Stimulated activated CD8-positive, alpha-beta memory T cell treated with anti-CD3 and anti-CD28 coated beads, Interleukin-15, amount 100 ng/mL, for 4 hours (primary cell): ENCODE results near the gene LRBA.

ENCODE experiments used
- DNase-seq, 2 donors: peaks; one replicate each; pipeline ENCODE4 v3.0.0-alpha.2; 2020; ENCODE audit warnings: low read depth in 2 of 2

The LRBA gene

GRCh38 chr4:150814873-150815272 is 200.2 kb downstream of the LRBA start:
- DNase-seq = no peak

- DNase-seq = no peak
Measured at GRCh38 chr4:150805183-150806025, 209.7 kb downstream of the LRBA start.

- no peak for DNase-seq
Measured at GRCh38 chr4:150801833-150802232, 213.3 kb downstream of the LRBA start.

DNA sequence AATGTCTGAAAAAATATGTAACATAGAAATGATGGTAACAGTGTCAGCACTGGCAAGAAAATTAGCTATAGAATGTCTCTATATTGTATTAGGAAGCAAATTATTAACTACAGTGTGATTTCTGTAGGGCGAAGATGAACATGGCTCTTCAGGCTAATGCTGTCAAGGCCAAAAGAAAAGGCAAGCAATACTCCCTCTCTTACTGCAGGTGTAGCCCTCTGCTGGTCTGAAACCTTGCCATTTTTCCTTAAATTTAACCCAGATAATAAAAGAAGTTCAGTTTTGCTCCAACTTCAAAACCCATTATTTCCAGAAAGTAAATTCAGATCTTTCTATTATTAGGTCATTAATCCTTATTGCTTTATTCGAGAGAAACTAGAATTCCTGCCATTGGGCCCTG is 215.9 kb downstream of the LRBA start:
- no peak for DNase-seq

- no peak for DNase-seq
Measured at GRCh38 chr4:150794706-150795105, 220.4 kb downstream of the LRBA start.

GRCh38 chr4:150789864-150790263 is 225.2 kb downstream of the LRBA start:
- no peak for DNase-seq

GRCh38 chr4:150784939-150785338 is 230.1 kb downstream of the LRBA start:
- DNase-seq = no peak

GRCh38 chr4:150784305-150784704 is 230.8 kb downstream of the LRBA start:
- DNase-seq = no peak

GRCh38 chr4:150782921-150783320 is 232.2 kb downstream of the LRBA start:
- DNase-seq = no peak

- DNase-seq = no peak
Measured at GRCh38 chr4:150782311-150782710, 232.8 kb downstream of the LRBA start.

DNA sequence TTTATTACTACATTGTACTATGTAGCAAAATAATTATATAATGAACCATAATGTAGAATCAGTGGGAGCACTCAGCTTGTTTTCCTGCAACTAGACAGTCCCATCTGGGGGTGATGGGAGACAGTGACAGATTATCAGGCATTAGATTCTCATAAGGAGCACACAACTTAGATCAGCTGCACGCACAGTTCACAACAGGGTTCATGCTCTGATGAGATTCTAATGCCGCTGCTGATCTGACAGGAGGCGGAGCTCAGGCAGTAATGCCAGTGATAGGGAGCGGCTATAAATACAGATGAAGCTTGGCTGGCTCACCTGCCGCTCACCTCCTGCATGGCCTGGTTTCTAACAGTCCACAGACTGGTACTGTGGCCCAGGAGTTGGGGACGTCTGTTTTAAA is 233.9 kb downstream of the LRBA start:
- DNase-seq = no peak

DNA sequence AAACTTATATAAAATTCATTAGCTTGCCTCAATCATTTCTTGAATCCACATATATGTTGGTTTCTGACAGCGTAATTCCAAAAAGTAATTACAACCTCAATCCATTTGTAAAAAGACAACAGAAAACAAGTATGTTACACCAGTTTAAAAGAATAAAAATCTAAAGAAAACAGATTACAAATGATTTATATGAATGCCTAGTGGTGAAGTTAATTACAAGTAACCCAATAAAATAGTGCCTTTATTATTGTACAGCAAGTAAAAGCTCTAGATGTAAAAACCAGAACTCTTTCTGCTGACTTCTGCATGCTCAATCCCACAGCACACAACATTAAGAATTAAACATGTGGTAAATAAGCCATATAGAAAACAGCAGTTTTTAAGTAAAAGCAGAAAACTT is 235.4 kb downstream of the LRBA start:
- no peak for DNase-seq

- DNase-seq = no peak
Measured at GRCh38 chr4:150773729-150774449, 241.2 kb downstream of the LRBA start.

GRCh38 chr4:150773032-150773431 is 242.1 kb downstream of the LRBA start:
- DNase-seq = no peak

- no peak for DNase-seq
Measured at GRCh38 chr4:150771382-150771781, 243.7 kb downstream of the LRBA start.

GRCh38 chr4:150769845-150770244 is 245.2 kb downstream of the LRBA start:
- no peak for DNase-seq

DNA sequence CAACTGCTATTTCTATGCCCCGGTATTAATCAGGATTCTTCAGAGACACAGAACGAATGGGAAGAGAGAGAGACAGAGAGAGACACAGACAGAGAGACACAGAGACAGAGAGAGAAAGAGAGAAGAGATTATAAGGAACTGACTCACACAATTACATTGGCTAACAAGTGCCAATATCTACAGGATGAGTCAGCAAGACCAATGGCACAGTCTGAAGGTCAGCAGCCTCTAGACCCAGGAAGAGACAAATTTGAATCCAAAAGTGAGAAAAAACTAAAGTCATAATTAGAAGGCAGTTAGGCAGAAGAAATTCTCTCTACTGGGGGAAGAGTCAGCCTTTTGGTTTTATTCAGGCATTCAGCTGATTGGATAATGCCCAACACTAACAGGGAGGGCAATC is 245.8 kb downstream of the LRBA start:
- no peak for DNase-seq

DNA sequence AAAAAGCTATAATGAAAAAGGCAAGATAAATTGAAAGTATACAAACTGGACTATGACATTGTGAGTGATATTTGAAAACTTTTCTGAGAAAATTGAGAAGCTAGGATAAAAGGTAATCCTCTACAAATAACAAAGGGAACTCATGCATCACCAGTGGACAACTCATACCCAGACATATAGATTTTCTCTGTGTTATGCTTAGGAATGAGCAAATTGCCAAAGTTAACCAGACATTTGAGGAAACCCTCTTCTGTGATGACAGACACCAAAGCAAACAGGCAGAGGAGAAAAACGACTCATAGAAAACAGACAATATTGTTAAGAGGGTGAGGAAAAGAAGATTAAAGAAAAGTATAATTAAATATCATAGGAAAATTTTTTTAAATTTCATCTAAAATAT is 246.6 kb downstream of the LRBA start:
- DNase-seq = no peak

GRCh38 chr4:150765216-150765615 is 249.9 kb downstream of the LRBA start:
- no peak for DNase-seq

- no peak for DNase-seq
Measured at GRCh38 chr4:150751648-150752047, 263.4 kb downstream of the LRBA start.

- DNase-seq = no peak
Measured at GRCh38 chr4:150750824-150751223, 264.3 kb downstream of the LRBA start.

GRCh38 chr4:150746156-150746555 is 268.9 kb downstream of the LRBA start:
- DNase-seq = no peak

DNA sequence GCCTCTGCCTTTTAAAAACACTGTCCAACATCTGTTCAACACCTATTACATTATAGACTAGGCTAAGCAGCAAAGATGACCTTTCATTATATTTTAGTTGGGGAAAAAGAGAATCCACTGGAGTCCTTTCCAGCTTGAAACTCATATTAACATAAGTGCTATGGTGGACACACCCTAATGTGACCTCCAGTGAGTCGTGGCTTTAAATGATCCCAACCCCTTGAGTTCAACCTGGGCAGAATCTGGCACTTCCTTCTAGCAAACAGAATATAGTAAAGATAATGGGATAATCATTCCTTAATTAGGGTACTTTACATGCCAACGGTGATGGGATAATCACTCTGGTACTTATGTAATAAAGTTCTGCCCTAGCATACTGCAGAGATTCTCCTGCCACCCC is 270.5 kb downstream of the LRBA start:
- no peak for DNase-seq
